ENCODE data around the gene FEN1. TPM values are rescaled to one million over a fixed set of nuclear protein-coding genes. Genes with fewer than 3 reads are reported as not detected.

Gene FEN1, protein sequence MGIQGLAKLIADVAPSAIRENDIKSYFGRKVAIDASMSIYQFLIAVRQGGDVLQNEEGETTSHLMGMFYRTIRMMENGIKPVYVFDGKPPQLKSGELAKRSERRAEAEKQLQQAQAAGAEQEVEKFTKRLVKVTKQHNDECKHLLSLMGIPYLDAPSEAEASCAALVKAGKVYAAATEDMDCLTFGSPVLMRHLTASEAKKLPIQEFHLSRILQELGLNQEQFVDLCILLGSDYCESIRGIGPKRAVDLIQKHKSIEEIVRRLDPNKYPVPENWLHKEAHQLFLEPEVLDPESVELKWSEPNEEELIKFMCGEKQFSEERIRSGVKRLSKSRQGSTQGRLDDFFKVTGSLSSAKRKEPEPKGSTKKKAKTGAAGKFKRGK
- 53.9 and 58.2 TPM in 2 replicates for polyA plus RNA-seq (2013)

GRCh38 chr11:61792310-61793082 is at the start of gene FEN1, which contains the start of gene TMEM258:
TSS of gene FEN1 (plus strand) at chr11:61792911. CDS start at chr11:61795362, 2,451 bp downstream.
TSS of gene TMEM258 (minus strand) at chr11:61792599. CDS start at chr11:61792558, 41 bp downstream.
- H3K79me1 ChIP-seq (ENCODE audit: low read length), result peaks cover 15% of the 10 kb centered on the region
- peak within 1 kb of the TSS; percentile 93 for H2AK5ac ChIP-seq (ENCODE audit: low read length)
- H4K8ac ChIP-seq (ENCODE audit: low read depth, low read length), result peak within 1 kb of the TSS; percentile 99
- peak within 1 kb of the TSS; percentile 93 for H3K4me2 ChIP-seq (ENCODE audit: low read length)
- peak within 1 kb of the TSS; percentile 88 for H3K27ac ChIP-seq (ENCODE audit: low read depth, low read length)
- WGBS (ENCODE audit: extremely low coverage, insufficient coverage, insufficient read length), result no CpG with 5 or more reads among the region's 61 CpGs
- H3K4me1 ChIP-seq (ENCODE audit: control insufficient read depth in 1 of 2, insufficient read depth in 2 of 2, low read length in 2 of 2), result peaks cover 3 to 5% of the 10 kb centered on the region in 2 experiments
- peak within 1 kb of the TSS; percentile 97 for H2AFZ ChIP-seq (ENCODE audit: insufficient read depth, low read length, poor library complexity)
- H3K14ac ChIP-seq (ENCODE audit: low read length), result peak within 1 kb of the TSS; percentile 99
- H3K23ac ChIP-seq (ENCODE audit: low read length), result peak within 1 kb of the TSS; percentile 31
- H2BK5ac ChIP-seq (ENCODE audit: low read depth, low read length, poor library complexity), result peak within 1 kb of the TSS; percentile 100
- peak within 1 kb of the TSS; percentile 99 for H2BK120ac ChIP-seq (ENCODE audit: insufficient read depth, low read length, poor library complexity)
- H3K9me3 ChIP-seq (ENCODE audit: insufficient read depth, low read depth, low read length), result no peaks in the 10 kb centered on the region
- peak within 1 kb of the TSS; percentile 93 for H2BK12ac ChIP-seq (ENCODE audit: low read length)
- peak; percentile 88 to 94 for DNase-seq
- peaks cover 20% of the 10 kb centered on the region for H3K79me2 ChIP-seq (ENCODE audit: control insufficient read depth, insufficient read depth, low read length, poor library complexity)
- H3K18ac ChIP-seq (ENCODE audit: low read length), result peak within 1 kb of the TSS; percentile 99
- peak within 1 kb of the TSS; percentile 100 for H4K91ac ChIP-seq (ENCODE audit: low read depth, low read length)
- H3K36me3 ChIP-seq (ENCODE audit: control insufficient read depth in 1 of 2, insufficient read depth in 2 of 2, low read length in 2 of 2), result peaks cover 41 to 43% of the 10 kb centered on the region in 2 experiments
- H4K12ac ChIP-seq (ENCODE audit: low read depth, low read length), result peak within 1 kb of the TSS; percentile 93
- H3K27me3 ChIP-seq (ENCODE audit: insufficient read depth, low read length), result no peaks in the 10 kb centered on the region
- H3K4ac ChIP-seq (ENCODE audit: low read depth, low read length), result peak within 1 kb of the TSS; percentile 94
- peak within 1 kb of the TSS; percentile 92 for H3K4me3 ChIP-seq (ENCODE audit: low read depth, low read length)
- peak within 1 kb of the TSS; percentile 99 for H3K9ac ChIP-seq (ENCODE audit: low read length)

GRCh38 chr11:61743486-61744095 is 49.1 kb upstream of the FEN1 start:
- no peak overlapping the region for H2AFZ ChIP-seq (ENCODE audit: insufficient read depth, low read length, poor library complexity)

DNA sequence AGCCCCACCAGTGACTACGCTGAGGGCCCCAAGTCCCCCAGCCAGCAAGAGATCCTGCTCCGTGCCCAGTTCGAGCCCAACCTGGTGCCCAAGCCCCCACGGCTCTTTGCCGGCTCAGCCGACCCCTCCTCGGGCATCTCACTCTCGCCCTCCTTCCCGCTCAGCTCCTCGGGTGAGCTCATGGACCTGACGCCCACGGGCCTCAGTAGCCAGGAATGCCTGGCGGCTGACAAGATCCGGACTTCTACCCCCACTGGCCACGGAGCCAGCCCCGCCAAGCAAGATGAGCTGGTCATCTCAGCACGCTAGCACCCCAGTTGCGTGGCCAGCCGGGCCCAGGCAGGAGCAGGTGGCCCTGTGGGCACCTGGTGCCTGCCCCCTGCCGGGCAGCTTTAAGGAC is 48.5 kb upstream of the FEN1 start:
- H3K79me2 ChIP-seq (ENCODE audit: control insufficient read depth, insufficient read depth, low read length, poor library complexity), result no peaks in the 10 kb centered on the region
- H3K9me3 ChIP-seq (ENCODE audit: insufficient read depth, low read depth, low read length), result no peaks in the 10 kb centered on the region
- no peaks in the 10 kb centered on the region for H3K27me3 ChIP-seq (ENCODE audit: insufficient read depth, low read length)
- H3K4me3 ChIP-seq (ENCODE audit: low read depth, low read length), result no peak overlapping the region
- peaks cover 2% of the 10 kb centered on the region for H3K79me1 ChIP-seq (ENCODE audit: low read length)
- H3K18ac ChIP-seq (ENCODE audit: low read length), result no peak overlapping the region
- DNase-seq, result no peak
- no peak overlapping the region for H3K9ac ChIP-seq (ENCODE audit: low read length)
- WGBS (ENCODE audit: extremely low coverage, insufficient coverage, insufficient read length), result no CpG with 5 or more reads among the region's 20 CpGs
- no peak overlapping the region for H4K91ac ChIP-seq (ENCODE audit: low read depth, low read length)
- H3K23ac ChIP-seq (ENCODE audit: low read length), result no peak overlapping the region
- no peak overlapping the region for H3K14ac ChIP-seq (ENCODE audit: low read length)
- H3K4ac ChIP-seq (ENCODE audit: low read depth, low read length), result no peak overlapping the region
- no peak overlapping the region for H2AK5ac ChIP-seq (ENCODE audit: low read length)
- no peak overlapping the region for H4K12ac ChIP-seq (ENCODE audit: low read depth, low read length)
- no peak overlapping the region for H2BK5ac ChIP-seq (ENCODE audit: low read depth, low read length, poor library complexity)
- peaks cover 0 to 2% of the 10 kb centered on the region in 2 experiments for H3K4me1 ChIP-seq (ENCODE audit: control insufficient read depth in 1 of 2, insufficient read depth in 2 of 2, low read length in 2 of 2)
- no peak overlapping the region for H3K4me2 ChIP-seq (ENCODE audit: low read length)
- peaks cover 0 to 3% of the 10 kb centered on the region in 2 experiments for H3K36me3 ChIP-seq (ENCODE audit: control insufficient read depth in 1 of 2, insufficient read depth in 2 of 2, low read length in 2 of 2)
- H2BK120ac ChIP-seq (ENCODE audit: insufficient read depth, low read length, poor library complexity), result no peak overlapping the region
- no peak overlapping the region for H2BK12ac ChIP-seq (ENCODE audit: low read length)
- H4K8ac ChIP-seq (ENCODE audit: low read depth, low read length), result no peak overlapping the region
- no peak overlapping the region for H2AFZ ChIP-seq (ENCODE audit: insufficient read depth, low read length, poor library complexity)
- H3K27ac ChIP-seq (ENCODE audit: low read depth, low read length), result no peak overlapping the region

More at GRCh38 chr11:61743486-61744095, 49.1 kb upstream of the FEN1 start:
- no peaks in the 10 kb centered on the region for H3K27me3 ChIP-seq (ENCODE audit: insufficient read depth, low read length)
- DNase-seq, result no peak
- peaks cover 0 to 3% of the 10 kb centered on the region in 2 experiments for H3K36me3 ChIP-seq (ENCODE audit: control insufficient read depth in 1 of 2, insufficient read depth in 2 of 2, low read length in 2 of 2)
- no CpG with 5 or more reads among the region's 42 CpGs for WGBS (ENCODE audit: extremely low coverage, insufficient coverage, insufficient read length)
- H3K4me3 ChIP-seq (ENCODE audit: low read depth, low read length), result no peak overlapping the region
- H4K91ac ChIP-seq (ENCODE audit: low read depth, low read length), result no peak overlapping the region
- H3K23ac ChIP-seq (ENCODE audit: low read length), result no peak overlapping the region
- H2BK12ac ChIP-seq (ENCODE audit: low read length), result no peak overlapping the region
- no peak overlapping the region for H2BK120ac ChIP-seq (ENCODE audit: insufficient read depth, low read length, poor library complexity)
- no peak overlapping the region for H3K18ac ChIP-seq (ENCODE audit: low read length)
- no peak overlapping the region for H3K27ac ChIP-seq (ENCODE audit: low read depth, low read length)
- no peak overlapping the region for H3K9ac ChIP-seq (ENCODE audit: low read length)
- H4K12ac ChIP-seq (ENCODE audit: low read depth, low read length), result no peak overlapping the region
- no peaks in the 10 kb centered on the region for H3K9me3 ChIP-seq (ENCODE audit: insufficient read depth, low read depth, low read length)
- H3K4me1 ChIP-seq (ENCODE audit: control insufficient read depth in 1 of 2, insufficient read depth in 2 of 2, low read length in 2 of 2), result peaks cover 0 to 2% of the 10 kb centered on the region in 2 experiments
- H3K79me1 ChIP-seq (ENCODE audit: low read length), result peaks cover 2% of the 10 kb centered on the region
- no peak overlapping the region for H4K8ac ChIP-seq (ENCODE audit: low read depth, low read length)
- H3K14ac ChIP-seq (ENCODE audit: low read length), result no peak overlapping the region
- no peak overlapping the region for H3K4me2 ChIP-seq (ENCODE audit: low read length)
- H2AK5ac ChIP-seq (ENCODE audit: low read length), result no peak overlapping the region
- no peak overlapping the region for H2BK5ac ChIP-seq (ENCODE audit: low read depth, low read length, poor library complexity)
- H3K79me2 ChIP-seq (ENCODE audit: control insufficient read depth, insufficient read depth, low read length, poor library complexity), result no peaks in the 10 kb centered on the region
- H3K4ac ChIP-seq (ENCODE audit: low read depth, low read length), result no peak overlapping the region

GRCh38 chr11:61744609-61745156 is 48.0 kb upstream of the FEN1 start:
- Histone ChIP-seq H3K79me2 (ENCODE audit: control insufficient read depth, insufficient read depth, low read length, poor library complexity) (no peaks in the 10 kb centered on the region), H2BK120ac (ENCODE audit: insufficient read depth, low read length, poor library complexity) (no peak overlapping the region), H3K36me3 (ENCODE audit: control insufficient read depth in 1 of 2, insufficient read depth in 2 of 2, low read length in 2 of 2) (peaks cover 0 to 3% of the 10 kb centered on the region in 2 experiments), H3K23ac (ENCODE audit: low read length) (no peak overlapping the region), H4K8ac (ENCODE audit: low read depth, low read length) (no peak overlapping the region), H4K12ac (ENCODE audit: low read depth, low read length) (no peak overlapping the region), H3K79me1 (ENCODE audit: low read length) (peaks cover 2% of the 10 kb centered on the region), H3K4me1 (ENCODE audit: control insufficient read depth in 1 of 2, insufficient read depth in 2 of 2, low read length in 2 of 2) (peaks cover under 1 to 5% of the 10 kb centered on the region in 2 experiments), H3K18ac (ENCODE audit: low read length) (no peak overlapping the region), H3K14ac (ENCODE audit: low read length) (no peak overlapping the region), H2BK12ac (ENCODE audit: low read length) (no peak overlapping the region), H2AFZ (ENCODE audit: insufficient read depth, low read length, poor library complexity) (no peak overlapping the region), H4K91ac (ENCODE audit: low read depth, low read length) (no peak overlapping the region), H3K27ac (ENCODE audit: low read depth, low read length) (no peak overlapping the region), H2BK5ac (ENCODE audit: low read depth, low read length, poor library complexity) (no peak overlapping the region), H2AK5ac (ENCODE audit: low read length) (no peak overlapping the region), H3K4me3 (ENCODE audit: low read depth, low read length) (no peak overlapping the region), H3K4me2 (ENCODE audit: low read length) (no peak overlapping the region), H3K27me3 (ENCODE audit: insufficient read depth, low read length) (no peaks in the 10 kb centered on the region), H3K9me3 (ENCODE audit: insufficient read depth, low read depth, low read length) (no peaks in the 10 kb centered on the region), H3K4ac (ENCODE audit: low read depth, low read length) (no peak overlapping the region), H3K9ac (ENCODE audit: low read length) (no peak overlapping the region)
- DNase-seq, result no peak
- WGBS (ENCODE audit: extremely low coverage, insufficient coverage, insufficient read length), result no CpG with 5 or more reads among the region's 10 CpGs
